Measurements from ENCODE around the gene SST.

- no peak for TF ChIP-seq POLR2A (IDR thresholded peaks at IDR 0.05; ENCODE audit: low read depth, low read length)
- TF ChIP-seq POLR2AphosphoS5 (IDR thresholded peaks at IDR 0.05; ENCODE audit: low read depth, low read length) = no peak
These were observed 9.6 kb upstream of the SST start for GRCh38 chr3:187679638-187680396.
